HFF-Myc (cell line): ENCODE results near the gene MSANTD7.
"Not testable (repeated sequence)": the region's sequence is repeated elsewhere in the genome, so short reads cannot be mapped to it uniquely, and the experiment has no call there.

Experiments used
- DNase-seq: peaks from one replicate; pipeline ENCODE4 v3.0.0-alpha.2; 2011; ENCODE audit warnings: low read depth; ENCODE audit errors: extremely low read depth
- H3K4me3 ChIP-seq: replicated peaks from 2 replicates; pipeline ENCODE4 v1.5.1; 2011; ENCODE audit warnings: low read depth, mild to moderate bottlenecking, control low read depth, low read length
- TF ChIP-seq, protein P1 (sequence below): IDR thresholded peaks from 2 replicates; pipeline ENCODE4 v1.5.1; 2012; ENCODE audit warnings: mild to moderate bottlenecking, low read depth, low read length, control low read depth; ENCODE audit errors: missing control alignments

MSANTD7 gene

DNA sequence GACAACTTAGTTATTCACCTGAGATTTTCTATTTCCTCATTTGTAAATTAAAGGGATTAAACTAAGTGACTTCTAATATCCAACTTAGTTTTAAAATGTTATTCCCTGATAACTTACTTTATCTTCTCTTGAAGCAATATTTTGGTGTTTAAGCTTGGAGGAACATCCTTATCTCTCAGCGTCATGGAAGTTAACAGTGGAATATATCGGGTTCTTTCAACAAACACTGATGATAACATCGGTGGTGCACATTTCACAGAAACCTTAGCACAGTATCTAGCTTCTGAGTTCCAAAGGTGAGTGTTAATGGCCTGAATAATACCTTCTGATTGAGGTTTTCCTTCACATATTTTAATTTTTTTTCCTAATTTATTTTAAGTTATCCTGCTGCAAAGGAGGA lies 14.1 kb downstream of the MSANTD7 start:
- TF ChIP-seq, protein P1, sequence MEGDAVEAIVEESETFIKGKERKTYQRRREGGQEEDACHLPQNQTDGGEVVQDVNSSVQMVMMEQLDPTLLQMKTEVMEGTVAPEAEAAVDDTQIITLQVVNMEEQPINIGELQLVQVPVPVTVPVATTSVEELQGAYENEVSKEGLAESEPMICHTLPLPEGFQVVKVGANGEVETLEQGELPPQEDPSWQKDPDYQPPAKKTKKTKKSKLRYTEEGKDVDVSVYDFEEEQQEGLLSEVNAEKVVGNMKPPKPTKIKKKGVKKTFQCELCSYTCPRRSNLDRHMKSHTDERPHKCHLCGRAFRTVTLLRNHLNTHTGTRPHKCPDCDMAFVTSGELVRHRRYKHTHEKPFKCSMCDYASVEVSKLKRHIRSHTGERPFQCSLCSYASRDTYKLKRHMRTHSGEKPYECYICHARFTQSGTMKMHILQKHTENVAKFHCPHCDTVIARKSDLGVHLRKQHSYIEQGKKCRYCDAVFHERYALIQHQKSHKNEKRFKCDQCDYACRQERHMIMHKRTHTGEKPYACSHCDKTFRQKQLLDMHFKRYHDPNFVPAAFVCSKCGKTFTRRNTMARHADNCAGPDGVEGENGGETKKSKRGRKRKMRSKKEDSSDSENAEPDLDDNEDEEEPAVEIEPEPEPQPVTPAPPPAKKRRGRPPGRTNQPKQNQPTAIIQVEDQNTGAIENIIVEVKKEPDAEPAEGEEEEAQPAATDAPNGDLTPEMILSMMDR: no peak
- DNase-seq: no peak
- no peak overlapping the region for H3K4me3 ChIP-seq

DNA sequence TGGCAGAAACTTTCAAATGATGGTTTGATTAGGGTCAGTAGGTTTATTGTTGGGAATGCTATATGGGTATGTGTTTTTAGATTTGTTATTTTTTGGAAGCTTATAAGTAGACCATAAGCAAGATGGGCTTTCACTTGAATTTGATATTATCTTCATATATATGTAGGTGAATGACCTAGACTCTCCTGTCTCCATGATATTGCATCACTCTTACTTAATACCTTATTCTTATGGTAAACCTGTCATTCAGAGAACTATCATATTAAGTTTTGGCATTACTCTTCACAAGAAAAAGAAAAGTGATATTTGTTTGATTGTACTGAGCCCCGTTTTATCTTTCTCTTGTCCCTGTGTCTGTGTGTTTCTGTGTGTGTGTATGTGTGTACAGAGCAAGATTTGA lies 17.3 kb downstream of the MSANTD7 start:
- DNase-seq: no peak
- no peak overlapping the region for H3K4me3 ChIP-seq
- TF ChIP-seq, protein P1: no peak

DNA sequence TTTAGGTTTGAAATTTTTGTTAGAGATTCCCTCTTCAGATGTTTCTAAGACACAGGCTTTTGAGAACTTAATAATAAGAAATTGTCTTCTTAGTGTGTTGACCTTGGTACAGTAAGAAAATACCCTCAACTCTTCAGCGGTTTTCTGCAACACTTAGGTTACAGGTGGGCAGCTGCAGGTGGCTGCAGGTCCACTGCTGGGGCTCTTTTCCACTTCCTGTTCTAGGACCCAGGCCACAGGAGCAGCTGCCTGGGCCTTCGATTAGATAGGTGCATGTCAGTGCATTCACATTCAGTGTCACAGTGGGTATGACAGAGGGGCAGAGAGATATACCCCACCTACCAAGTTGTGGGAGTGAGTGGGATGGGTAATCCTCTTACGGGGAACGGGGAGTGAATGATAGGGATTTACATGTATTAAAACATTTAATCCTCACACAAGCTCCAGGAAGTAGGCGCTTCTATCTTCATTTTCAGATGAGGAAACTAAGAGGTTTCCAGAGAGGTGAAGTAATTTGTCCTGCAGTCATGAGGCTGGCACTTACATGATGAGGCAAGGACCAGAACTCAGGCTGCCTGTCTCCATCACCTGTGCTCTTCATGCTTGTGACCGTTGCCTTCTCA lies 20.3 kb downstream of the MSANTD7 start:
- no peak overlapping the region for H3K4me3 ChIP-seq
- no peak for DNase-seq
- TF ChIP-seq, protein P1: no peak

DNA sequence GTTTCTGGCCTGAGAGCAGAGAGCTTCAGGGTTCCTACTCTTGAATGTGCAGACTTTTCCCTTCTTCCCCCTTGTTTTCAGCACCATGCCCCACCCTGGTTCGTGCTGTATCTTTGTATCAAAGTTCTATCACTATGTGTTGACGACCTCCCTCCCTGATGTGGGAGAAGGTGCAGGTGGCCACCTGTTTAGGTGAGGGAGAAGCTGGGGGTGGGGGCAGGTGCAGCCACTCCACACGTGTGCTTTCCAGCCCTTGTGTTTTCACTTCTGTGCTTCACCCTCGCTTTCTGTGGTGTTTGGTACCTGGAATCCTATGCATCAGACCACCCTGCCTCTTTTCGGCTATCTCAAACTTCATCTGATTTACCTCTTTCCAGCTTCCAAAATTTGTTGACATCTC lies 20.9 kb downstream of the MSANTD7 start:
- no peak for DNase-seq
- no peak overlapping the region for H3K4me3 ChIP-seq
- TF ChIP-seq, protein P1: no peak

GRCh38 chr10:14859775-14860174 lies 21.7 kb downstream of the MSANTD7 start:
- no peak for DNase-seq
- H3K4me3 ChIP-seq: no peak overlapping the region
- TF ChIP-seq, protein P1: no peak

- no peak overlapping the region for H3K4me3 ChIP-seq
- DNase-seq: no peak
- TF ChIP-seq, protein P1: no peak
These were observed 22.7 kb downstream of the MSANTD7 start for GRCh38 chr10:14860791-14861190.

GRCh38 chr10:14864466-14864865 lies 26.4 kb downstream of the MSANTD7 start:
- DNase-seq, H3K4me3 ChIP-seq: not testable (repeated sequence)

GRCh38 chr10:14864871-14865270 lies 26.8 kb downstream of the MSANTD7 start:
- DNase-seq: not testable (repeated sequence)

More at GRCh38 chr10:14864871-14865270, 26.8 kb downstream of the MSANTD7 start:
- not testable (repeated sequence) for H3K4me3 ChIP-seq
